Adrenal gland (tissue), 5 donors: Measurements from ENCODE around the gene RIT2.

Source experiments
- POLR2A ChIP-seq, 2 donors: fragments of 450-650 bp; IDR thresholded peaks; one replicate each; pipeline ENCODE4 v1.6.1; 2017; ENCODE audit warnings: antibody characterized with exemption in 2 of 2, mild to moderate bottlenecking in 2 of 2, moderate library complexity in 1 of 2
- TF ChIP-seq, protein P1 (sequence below), 6 experiments: fragments of 450-650 bp in 4 of 6; fragments of 200-600 bp in 2 of 6; sonication (generic) in 1 of 6; IDR thresholded peaks; 1 replicate in 5 of 6; 2 replicates in 1 of 6; pipeline versions ENCODE4 v1.5.1 to v1.8.0; 2016 to 2021; ENCODE audit warnings: antibody characterized with exemption in 6 of 6, mild to moderate bottlenecking in 2 of 6, moderate library complexity in 1 of 6
- donor health status: DM: no; HTN: no; CAD: no.

DNA sequence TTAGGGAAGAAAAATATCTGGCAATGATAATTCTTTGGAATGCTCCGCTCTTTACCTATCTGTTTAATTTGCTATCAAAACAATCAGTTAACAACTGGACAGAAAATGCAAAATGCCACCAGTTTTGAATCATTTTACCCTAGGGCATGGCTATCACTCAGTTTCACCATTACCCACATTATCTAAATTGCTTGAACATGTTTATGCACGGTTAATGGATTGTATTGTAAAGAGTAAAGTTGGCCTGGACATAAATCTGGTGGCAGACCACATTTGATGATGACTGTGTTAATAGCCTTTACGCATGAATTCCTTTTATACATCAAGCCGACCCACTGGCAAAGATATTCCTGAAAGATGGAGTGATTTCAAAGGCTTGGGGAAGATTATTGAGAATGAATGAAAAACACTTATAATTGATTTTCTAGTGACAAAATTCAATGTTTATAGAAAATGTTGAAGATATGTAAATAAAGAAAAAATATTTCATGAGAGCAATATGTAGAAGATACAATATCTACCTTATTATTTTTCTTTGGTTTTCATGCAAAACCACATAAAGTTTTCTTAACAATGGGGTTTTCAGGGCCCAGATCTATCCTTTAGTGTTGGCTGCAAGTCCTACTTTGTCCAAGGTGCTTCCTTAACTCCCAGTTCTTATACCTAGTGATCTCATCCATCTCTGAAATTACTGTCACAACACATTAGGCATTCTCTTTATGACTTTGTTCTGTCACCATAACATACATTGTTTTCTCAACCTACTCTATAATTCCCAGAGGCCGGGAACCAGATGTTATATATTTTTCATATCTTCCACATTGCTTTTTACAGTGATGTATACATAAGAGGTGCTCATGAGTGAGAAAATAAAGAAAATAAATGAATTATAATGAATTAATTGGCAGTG lies 265.1 kb downstream of the RIT2 start:
- no peak for TF ChIP-seq POLR2A (IDR thresholded peaks at IDR 0.05)
- TF ChIP-seq, protein P1, sequence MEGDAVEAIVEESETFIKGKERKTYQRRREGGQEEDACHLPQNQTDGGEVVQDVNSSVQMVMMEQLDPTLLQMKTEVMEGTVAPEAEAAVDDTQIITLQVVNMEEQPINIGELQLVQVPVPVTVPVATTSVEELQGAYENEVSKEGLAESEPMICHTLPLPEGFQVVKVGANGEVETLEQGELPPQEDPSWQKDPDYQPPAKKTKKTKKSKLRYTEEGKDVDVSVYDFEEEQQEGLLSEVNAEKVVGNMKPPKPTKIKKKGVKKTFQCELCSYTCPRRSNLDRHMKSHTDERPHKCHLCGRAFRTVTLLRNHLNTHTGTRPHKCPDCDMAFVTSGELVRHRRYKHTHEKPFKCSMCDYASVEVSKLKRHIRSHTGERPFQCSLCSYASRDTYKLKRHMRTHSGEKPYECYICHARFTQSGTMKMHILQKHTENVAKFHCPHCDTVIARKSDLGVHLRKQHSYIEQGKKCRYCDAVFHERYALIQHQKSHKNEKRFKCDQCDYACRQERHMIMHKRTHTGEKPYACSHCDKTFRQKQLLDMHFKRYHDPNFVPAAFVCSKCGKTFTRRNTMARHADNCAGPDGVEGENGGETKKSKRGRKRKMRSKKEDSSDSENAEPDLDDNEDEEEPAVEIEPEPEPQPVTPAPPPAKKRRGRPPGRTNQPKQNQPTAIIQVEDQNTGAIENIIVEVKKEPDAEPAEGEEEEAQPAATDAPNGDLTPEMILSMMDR (IDR thresholded peaks at IDR 0.05): no peak
